ENCODE results near the gene NPRL2. TPM values are rescaled to one million over a fixed set of nuclear protein-coding genes. Genes with fewer than 3 reads are reported as not detected.

Gene NPRL2
- total and polyA plus RNA-seq, 8 donors = 16.1 to 33.3 (median 27.1) TPM

DNA sequence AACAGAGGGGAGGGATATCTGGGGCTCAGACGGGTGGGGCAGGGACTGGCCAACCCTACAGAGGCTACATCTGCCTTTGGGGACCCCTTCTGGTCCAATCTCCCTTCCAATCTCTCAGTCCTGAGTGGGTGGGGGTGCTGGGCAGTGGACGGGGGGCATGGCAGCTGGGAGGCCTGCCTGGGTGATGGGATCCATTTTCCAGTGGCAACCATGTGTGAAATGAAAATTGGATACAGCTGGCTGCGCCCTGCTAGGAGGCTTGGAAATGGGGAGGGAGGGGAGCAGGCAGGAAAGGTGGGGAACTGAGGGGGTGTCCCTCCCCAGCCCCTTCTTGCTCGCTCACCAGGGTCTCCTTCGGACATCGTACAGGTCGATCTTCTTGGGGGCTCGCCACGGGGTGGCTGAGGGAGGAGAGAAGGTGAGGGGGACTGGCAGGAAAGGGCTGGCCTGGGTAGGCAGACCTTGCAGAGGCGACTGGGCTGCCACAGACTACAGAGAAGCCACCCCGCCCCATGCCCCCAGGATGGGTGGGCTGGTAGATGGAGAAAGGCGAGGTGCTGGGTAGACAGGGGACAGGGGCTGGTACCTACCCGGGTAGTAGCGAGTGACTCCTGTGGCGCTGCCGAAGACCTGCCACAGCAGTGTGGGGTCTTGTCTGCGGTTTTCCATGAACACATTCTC is 30.0 kb upstream of the NPRL2 start:
- DNase-seq (no peak), ATAC-seq (no peak)
- intact Hi-C loops (cut with DNase I) = no loop called here
- TF ChIP-seq, protein P1, sequence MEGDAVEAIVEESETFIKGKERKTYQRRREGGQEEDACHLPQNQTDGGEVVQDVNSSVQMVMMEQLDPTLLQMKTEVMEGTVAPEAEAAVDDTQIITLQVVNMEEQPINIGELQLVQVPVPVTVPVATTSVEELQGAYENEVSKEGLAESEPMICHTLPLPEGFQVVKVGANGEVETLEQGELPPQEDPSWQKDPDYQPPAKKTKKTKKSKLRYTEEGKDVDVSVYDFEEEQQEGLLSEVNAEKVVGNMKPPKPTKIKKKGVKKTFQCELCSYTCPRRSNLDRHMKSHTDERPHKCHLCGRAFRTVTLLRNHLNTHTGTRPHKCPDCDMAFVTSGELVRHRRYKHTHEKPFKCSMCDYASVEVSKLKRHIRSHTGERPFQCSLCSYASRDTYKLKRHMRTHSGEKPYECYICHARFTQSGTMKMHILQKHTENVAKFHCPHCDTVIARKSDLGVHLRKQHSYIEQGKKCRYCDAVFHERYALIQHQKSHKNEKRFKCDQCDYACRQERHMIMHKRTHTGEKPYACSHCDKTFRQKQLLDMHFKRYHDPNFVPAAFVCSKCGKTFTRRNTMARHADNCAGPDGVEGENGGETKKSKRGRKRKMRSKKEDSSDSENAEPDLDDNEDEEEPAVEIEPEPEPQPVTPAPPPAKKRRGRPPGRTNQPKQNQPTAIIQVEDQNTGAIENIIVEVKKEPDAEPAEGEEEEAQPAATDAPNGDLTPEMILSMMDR (IDR thresholded peaks at IDR 0.05) = no peak
- Histone ChIP-seq H3K27me3 (no peaks in the 10 kb centered on the region), H3K4me3 (no peak overlapping the region), H3K36me3 (no peaks in the 10 kb centered on the region), H3K9me3 (no peaks in the 10 kb centered on the region), H3K27ac (no peak overlapping the region), H3K4me1 (no peaks in the 10 kb centered on the region)

- ATAC-seq (no peak), DNase-seq (no peak)
- TF ChIP-seq, protein P1 (IDR thresholded peaks at IDR 0.05) = no peak
- intact Hi-C loops (cut with DNase I) = loop anchor here in 1 of 2 donors (10.0 kb wide), 1 partner anchor 156 kb away; no protein-coding TSS in a partner anchor
- Histone ChIP-seq H3K27me3 (no peaks in the 10 kb centered on the region), H3K36me3 (no peaks in the 10 kb centered on the region), H3K4me1 (no peaks in the 10 kb centered on the region), H3K9me3 (no peaks in the 10 kb centered on the region), H3K27ac (no peak overlapping the region), H3K4me3 (no peak overlapping the region)
Measured at GRCh38 chr3:50378757-50379156, 28.2 kb upstream of the NPRL2 start.

GRCh38 chr3:50378024-50378423 is 27.4 kb upstream of the NPRL2 start:
- H3K4me1 ChIP-seq = no peaks in the 10 kb centered on the region
- TF ChIP-seq, protein P1 (IDR thresholded peaks at IDR 0.05) = no peak
- no peak for ATAC-seq
- no peaks in the 10 kb centered on the region for H3K36me3 ChIP-seq
- intact Hi-C loops (cut with DNase I) = loop anchor here in 1 of 2 donors (10.0 kb wide), 1 partner anchor 157 kb away; no protein-coding TSS in a partner anchor
- no peak overlapping the region for H3K4me3 ChIP-seq
- H3K9me3 ChIP-seq = no peaks in the 10 kb centered on the region
- H3K27ac ChIP-seq = no peak overlapping the region
- no peaks in the 10 kb centered on the region for H3K27me3 ChIP-seq
- DNase-seq = no peak

- Histone ChIP-seq H3K4me3 (no peak overlapping the region), H3K36me3 (no peaks in the 10 kb centered on the region), H3K27me3 (no peaks in the 10 kb centered on the region), H3K4me1 (no peaks in the 10 kb centered on the region), H3K9me3 (no peaks in the 10 kb centered on the region), H3K27ac (no peak overlapping the region)
- TF ChIP-seq, protein P1 (IDR thresholded peaks at IDR 0.05) = no peak
- DNase-seq (no peak), ATAC-seq (no peak)
- intact Hi-C loops (cut with DNase I) = loop anchor here in 1 of 2 donors (10.0 kb wide), 1 partner anchor 159 kb away; no protein-coding TSS in a partner anchor
Measured at GRCh38 chr3:50375258-50375931, 24.8 kb upstream of the NPRL2 start.

Measured in left lung (tissue), 10 donors.